IgD-negative memory B cell (primary cell): Measurements from ENCODE around the gene LITAF. TPM values are rescaled to one million over a fixed set of nuclear protein-coding genes. Genes with fewer than 3 reads are reported as not detected.
A peak's percentile ranks its signal among the peaks of the same experiment; 100 is the strongest.
"Not testable (repeated sequence)": the region's sequence is repeated elsewhere in the genome, so short reads cannot be mapped to it uniquely, and the experiment has no call there.

Experiments
- H3K27ac Mint-ChIP-seq, 3 donors: one replicate each; pipeline ENCODE4 v1.8.0; 2020 to 2022; ENCODE audit warnings: mild to moderate bottlenecking in 3 of 3, mixed read lengths in 3 of 3, moderate library complexity in 1 of 3
- H3K27me3 Mint-ChIP-seq: one replicate; pipeline ENCODE4 v1.8.0; 2021; ENCODE audit warnings: mixed read lengths
- H3K36me3 Mint-ChIP-seq: one replicate; pipeline ENCODE4 v1.8.0; 2020; ENCODE audit warnings: mild to moderate bottlenecking, mixed read lengths
- H3K4me1 Mint-ChIP-seq, 3 donors: one replicate each; pipeline ENCODE4 v1.8.0; 2020 to 2022; ENCODE audit warnings: mixed read lengths in 3 of 3, mild to moderate bottlenecking in 1 of 3
- H3K4me3 Mint-ChIP-seq, 4 donors: one replicate each; pipeline ENCODE4 v1.8.0; 2020 to 2022; ENCODE audit warnings: mild to moderate bottlenecking in 4 of 4, mixed read lengths in 4 of 4, moderate library complexity in 3 of 4
- H3K9me3 Mint-ChIP-seq, 3 donors: one replicate each; pipeline ENCODE4 v1.8.0; 2020 to 2021; ENCODE audit warnings: mixed read lengths in 3 of 3, mild to moderate bottlenecking in 1 of 3
- polyA plus RNA-seq: library from polyadenylated mRNA; unstranded; fragments of 300-500 nt; fragmentation: Illumina TruSeq; gene quantifications from one replicate; pipeline ENCODE4 v1.2.3, GENCODE V29; 2021

The LITAF gene
- polyA plus RNA-seq, 1 donor from 2014 or later, result 318 TPM

DNA sequence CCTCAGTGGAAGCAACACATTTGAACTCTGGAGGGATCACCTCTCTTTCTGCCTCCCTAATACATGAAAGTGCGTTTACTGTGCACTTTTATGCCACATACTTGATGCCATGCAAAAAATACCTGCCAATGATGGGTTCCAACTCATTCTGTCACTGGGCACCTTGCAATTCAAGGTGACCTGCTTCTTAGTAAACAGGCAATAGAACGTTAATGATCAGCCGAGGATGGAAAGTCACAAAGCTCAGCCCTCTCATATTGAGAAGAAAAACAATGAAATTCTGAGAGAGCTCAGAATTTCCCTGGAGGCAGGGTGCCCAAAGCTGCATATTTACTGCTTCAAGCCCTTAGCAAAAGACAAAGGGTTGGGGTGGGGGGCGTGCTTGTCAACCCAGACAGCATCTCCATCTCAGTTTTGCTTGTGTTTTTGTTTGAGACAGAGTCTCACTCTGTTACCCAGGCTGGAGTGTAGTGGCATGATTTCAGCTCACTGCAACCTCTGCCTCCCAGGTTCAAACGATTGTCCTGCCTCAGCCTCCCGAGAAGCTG lies 23.2 kb downstream of the LITAF start:
- H3K27ac Mint-ChIP-seq, result peak overlapping the region; percentile 49 to 85 (median 69)
- H3K4me3 Mint-ChIP-seq, result peak overlapping the region in 2 of 4 donors; percentile 25 to 81
- H3K36me3 Mint-ChIP-seq, result peaks cover 11% of the 10 kb centered on the region
- no peaks in the 10 kb centered on the region for H3K27me3 Mint-ChIP-seq
- no peaks in the 10 kb centered on the region for H3K9me3 Mint-ChIP-seq
- peaks cover 17 to 38% (median 19%) of the 10 kb centered on the region in 3 donors for H3K4me1 Mint-ChIP-seq

GRCh38 chr16:11562941-11563340 lies 23.8 kb downstream of the LITAF start:
- H3K36me3 Mint-ChIP-seq, result peaks cover 11% of the 10 kb centered on the region
- peak overlapping the region in 2 of 4 donors; percentile 25 to 81 for H3K4me3 Mint-ChIP-seq
- no peaks in the 10 kb centered on the region for H3K27me3 Mint-ChIP-seq
- peak overlapping the region in 1 of 3 donors; percentile 49 for H3K27ac Mint-ChIP-seq
- H3K4me1 Mint-ChIP-seq, result peaks cover 17 to 38% (median 19%) of the 10 kb centered on the region in 3 donors
- no peaks in the 10 kb centered on the region for H3K9me3 Mint-ChIP-seq

DNA sequence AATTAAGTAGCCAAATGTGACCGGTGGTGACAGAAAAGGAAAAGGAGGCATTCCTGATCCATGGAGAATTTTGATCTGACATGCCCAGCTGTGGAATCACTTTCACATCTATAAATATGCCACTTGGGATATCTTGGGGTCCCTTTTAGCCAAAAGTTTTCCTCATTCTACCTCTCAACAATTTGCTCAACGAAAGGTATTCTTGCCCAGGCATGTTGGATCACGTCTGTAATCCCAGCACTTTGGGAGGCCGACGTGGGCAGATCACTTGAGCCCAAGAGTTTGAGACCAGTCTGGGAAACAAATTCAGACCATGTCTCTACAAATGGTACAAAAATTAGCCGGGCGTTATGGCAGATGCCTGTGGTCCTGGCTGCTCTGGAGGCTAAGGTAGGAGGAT lies 24.3 kb downstream of the LITAF start:
- no peaks in the 10 kb centered on the region for H3K27me3 Mint-ChIP-seq
- peaks cover 18 to 40% (median 19%) of the 10 kb centered on the region in 3 donors for H3K4me1 Mint-ChIP-seq
- H3K9me3 Mint-ChIP-seq, result no peaks in the 10 kb centered on the region
- peak overlapping the region in 1 of 3 donors; percentile 96 for H3K27ac Mint-ChIP-seq
- H3K4me3 Mint-ChIP-seq, result no peak overlapping the region
- peaks cover 11% of the 10 kb centered on the region for H3K36me3 Mint-ChIP-seq

GRCh38 chr16:11561856-11562255 lies 24.9 kb downstream of the LITAF start:
- no peak overlapping the region for H3K4me3 Mint-ChIP-seq
- H3K36me3 Mint-ChIP-seq, result peaks cover 10% of the 10 kb centered on the region
- H3K4me1 Mint-ChIP-seq, result peaks cover 20 to 42% (median 21%) of the 10 kb centered on the region in 3 donors
- no peaks in the 10 kb centered on the region for H3K27me3 Mint-ChIP-seq
- peak overlapping the region; percentile 69 to 96 (median 84) for H3K27ac Mint-ChIP-seq
- H3K9me3 Mint-ChIP-seq, result no peaks in the 10 kb centered on the region

- H3K9me3 Mint-ChIP-seq, result peaks cover 0 to under 1% (median 0%) of the 10 kb centered on the region in 3 donors
- H3K27me3 Mint-ChIP-seq, result no peaks in the 10 kb centered on the region
- H3K4me3 Mint-ChIP-seq, result peak overlapping the region in 2 of 4 donors; percentile 34 to 59
- peak overlapping the region; percentile 69 to 96 (median 84) for H3K27ac Mint-ChIP-seq
- H3K4me1 Mint-ChIP-seq, result peaks cover 20 to 41% (median 22%) of the 10 kb centered on the region in 3 donors
- H3K36me3 Mint-ChIP-seq, result peaks cover 11% of the 10 kb centered on the region
Measured at GRCh38 chr16:11561454-11561805, 25.3 kb downstream of the LITAF start.

DNA sequence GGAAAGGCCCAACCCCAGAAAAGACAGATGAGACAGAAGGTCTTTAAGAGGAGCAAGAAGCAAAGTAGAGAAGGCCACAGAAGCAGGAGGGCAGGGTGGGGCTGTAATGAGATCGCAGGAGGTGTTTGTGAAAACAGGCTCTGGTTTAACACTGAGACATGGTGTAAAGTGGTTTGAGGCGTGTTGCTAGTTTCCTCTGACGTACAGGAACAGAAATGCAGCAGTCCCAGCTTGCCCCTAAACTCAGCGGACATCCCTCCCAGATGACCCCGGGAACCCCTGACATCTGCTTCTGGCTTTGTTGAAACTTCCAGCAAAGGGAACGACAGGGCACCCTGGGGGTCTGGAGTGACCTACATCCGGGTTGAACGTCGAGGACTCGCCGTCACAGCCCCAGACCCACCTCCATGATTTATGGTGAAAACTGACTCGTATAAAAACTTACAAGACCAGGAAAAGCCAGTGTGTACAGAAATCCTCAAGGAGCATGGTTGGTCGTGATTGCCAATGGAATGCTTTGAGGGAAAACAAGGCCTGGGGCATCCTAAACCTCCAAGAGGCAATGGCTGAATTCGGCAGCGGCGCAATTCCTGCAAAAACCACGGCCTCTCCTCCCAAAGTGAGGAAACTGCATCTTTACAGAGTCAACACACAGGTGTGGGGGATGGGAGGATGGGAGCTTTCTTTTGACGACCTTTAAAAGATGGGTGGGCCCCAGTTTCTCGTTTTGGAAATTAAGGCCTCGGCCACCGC lies 25.8 kb downstream of the LITAF start:
- peak overlapping the region; percentile 34 to 88 (median 42) for H3K4me3 Mint-ChIP-seq
- H3K36me3 Mint-ChIP-seq, result peaks cover 17% of the 10 kb centered on the region
- H3K4me1 Mint-ChIP-seq, result peaks cover 14 to 37% (median 24%) of the 10 kb centered on the region in 3 donors
- peaks cover 0 to 4% (median 0%) of the 10 kb centered on the region in 3 donors for H3K9me3 Mint-ChIP-seq
- H3K27ac Mint-ChIP-seq, result peak overlapping the region; percentile 76 to 96 (median 84)
- no peaks in the 10 kb centered on the region for H3K27me3 Mint-ChIP-seq

- Mint-ChIP-seq H3K4me1 (peaks cover 9 to 22% (median 20%) of the 10 kb centered on the region in 3 donors), H3K27ac (peak overlapping the region in 2 of 3 donors; percentile 18 to 67), H3K36me3 (peaks cover 22% of the 10 kb centered on the region), H3K4me3 (peak overlapping the region in 1 of 4 donors; percentile 73)
- H3K9me3 Mint-ChIP-seq, H3K27me3 Mint-ChIP-seq: not testable (repeated sequence)
Measured at GRCh38 chr16:11558308-11558823, 28.4 kb downstream of the LITAF start.

- Mint-ChIP-seq H3K36me3 (peaks cover 21% of the 10 kb centered on the region), H3K4me1 (peaks cover 6 to 20% (median 18%) of the 10 kb centered on the region in 3 donors), H3K27ac (peak overlapping the region in 2 of 3 donors; percentile 76 to 88), H3K9me3 (peaks cover 0 to 4% (median 0%) of the 10 kb centered on the region in 3 donors), H3K27me3 (no peaks in the 10 kb centered on the region), H3K4me3 (no peak overlapping the region)
Measured at GRCh38 chr16:11557801-11558200, 28.9 kb downstream of the LITAF start.

DNA sequence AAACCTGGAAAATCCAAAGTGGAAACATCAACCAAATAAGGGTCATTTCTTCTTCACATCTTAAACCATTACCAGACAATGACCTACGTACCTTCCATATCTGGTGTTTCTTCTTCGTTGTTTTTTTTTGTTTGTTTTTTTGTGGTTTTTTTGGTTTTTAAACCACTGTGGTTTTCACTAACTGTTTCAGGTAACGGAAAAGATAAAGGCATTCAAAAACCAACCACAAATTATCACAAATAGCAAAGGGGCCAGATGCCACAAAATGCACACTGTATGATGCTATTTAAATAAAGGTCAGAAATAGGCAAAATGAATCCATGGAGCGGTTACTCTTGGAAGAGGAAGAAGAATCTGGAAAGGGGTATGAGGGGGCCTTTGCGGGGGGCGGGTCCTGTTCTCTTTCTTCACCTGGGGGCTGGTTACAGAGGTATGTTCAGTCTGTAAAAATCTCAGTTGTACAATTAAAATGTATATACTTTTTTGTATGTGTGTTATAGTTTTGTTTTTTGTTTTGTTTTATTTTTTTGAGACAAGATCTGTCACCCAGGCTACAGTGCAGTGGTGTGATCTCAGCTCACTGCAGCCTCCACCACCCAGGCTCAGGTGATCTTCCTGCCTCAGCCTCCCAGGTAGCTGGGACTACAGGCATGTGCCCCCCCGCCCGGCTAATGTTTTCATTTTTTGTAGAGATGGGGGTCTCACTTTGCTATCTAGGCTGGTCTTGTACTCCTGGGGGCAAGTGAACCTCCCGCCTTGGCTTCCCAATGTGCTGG lies 29.6 kb downstream of the LITAF start:
- peaks cover 21% of the 10 kb centered on the region for H3K36me3 Mint-ChIP-seq
- H3K27me3 Mint-ChIP-seq, result no peaks in the 10 kb centered on the region
- H3K4me1 Mint-ChIP-seq, result peaks cover 6 to 22% (median 18%) of the 10 kb centered on the region in 3 donors
- H3K4me3 Mint-ChIP-seq, result peak overlapping the region in 3 of 4 donors; percentile 55 to 84 (median 75)
- peaks cover 0 to 4% (median 0%) of the 10 kb centered on the region in 3 donors for H3K9me3 Mint-ChIP-seq
- peak overlapping the region; percentile 14 to 88 (median 73) for H3K27ac Mint-ChIP-seq

- H3K27me3 Mint-ChIP-seq, result no peaks in the 10 kb centered on the region
Measured at GRCh38 chr16:11556214-11556819, 30.4 kb downstream of the LITAF start.

GRCh38 chr16:11554053-11554452 lies 32.7 kb downstream of the LITAF start:
- H3K4me3 Mint-ChIP-seq, result no peak overlapping the region

More at GRCh38 chr16:11556214-11556819, 30.4 kb downstream of the LITAF start:
- Mint-ChIP-seq H3K36me3 (peaks cover 21% of the 10 kb centered on the region), H3K4me3 (no peak overlapping the region), H3K27ac (peak overlapping the region in 2 of 3 donors; percentile 73 to 88), H3K4me1 (peaks cover 6 to 20% (median 13%) of the 10 kb centered on the region in 3 donors), H3K9me3 (peaks cover 0 to 4% (median 0%) of the 10 kb centered on the region in 3 donors)

DNA sequence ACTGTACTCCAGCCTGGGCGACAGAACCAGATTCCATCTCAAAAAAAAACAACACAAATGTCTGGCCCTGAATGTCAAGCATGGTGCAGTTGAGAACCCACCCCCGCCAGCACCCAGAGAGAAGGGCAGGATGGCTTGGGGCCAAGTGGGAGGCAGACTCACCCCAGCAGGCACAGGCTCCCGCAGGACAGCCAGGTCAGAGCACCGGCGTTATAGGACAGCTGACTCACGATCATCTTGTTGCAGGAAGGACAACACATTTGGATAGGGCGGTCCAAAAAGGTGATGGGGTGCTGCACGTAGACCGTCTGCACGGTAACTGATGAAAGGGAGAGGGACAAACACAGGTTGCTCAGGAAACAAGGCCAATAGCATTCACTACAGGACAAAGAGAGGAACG lies 33.3 kb downstream of the LITAF start:
- no peaks in the 10 kb centered on the region for H3K27me3 Mint-ChIP-seq
- no peak overlapping the region for H3K4me3 Mint-ChIP-seq
- H3K4me1 Mint-ChIP-seq, result peaks cover 6 to 10% (median 9%) of the 10 kb centered on the region in 3 donors
- peaks cover 33% of the 10 kb centered on the region for H3K36me3 Mint-ChIP-seq
- peak overlapping the region in 1 of 3 donors; percentile 42 for H3K27ac Mint-ChIP-seq
- peaks cover 0 to 4% (median 2%) of the 10 kb centered on the region in 3 donors for H3K9me3 Mint-ChIP-seq

More at GRCh38 chr16:11554053-11554452, 32.7 kb downstream of the LITAF start:
- Mint-ChIP-seq H3K27me3 (no peaks in the 10 kb centered on the region), H3K36me3 (peaks cover 33% of the 10 kb centered on the region), H3K4me1 (peaks cover 6 to 13% (median 10%) of the 10 kb centered on the region in 3 donors), H3K9me3 (peaks cover 0 to 4% (median 2%) of the 10 kb centered on the region in 3 donors), H3K27ac (no peak overlapping the region)

DNA sequence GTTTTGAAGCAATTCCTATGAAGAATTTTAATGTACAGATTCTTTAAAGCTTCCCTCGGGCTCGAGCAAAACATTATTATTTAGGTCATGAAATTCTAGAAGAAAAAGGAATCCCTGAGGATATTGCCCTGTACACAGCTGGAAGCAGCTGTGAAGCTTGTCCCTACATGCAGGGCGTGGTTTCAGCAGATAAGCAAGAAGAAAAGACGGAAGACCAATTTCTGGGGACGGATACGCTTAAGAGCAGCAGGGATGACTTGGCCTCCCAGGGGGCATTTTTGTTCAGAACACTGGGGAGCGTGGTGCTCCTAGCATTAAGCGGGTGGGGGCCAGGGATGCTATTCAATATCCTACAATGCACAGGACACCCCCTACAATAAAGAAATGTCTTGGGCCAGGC lies 34.3 kb downstream of the LITAF start:
- H3K36me3 Mint-ChIP-seq, result peaks cover 35% of the 10 kb centered on the region
- peaks cover 0 to 4% (median 2%) of the 10 kb centered on the region in 3 donors for H3K9me3 Mint-ChIP-seq
- H3K27ac Mint-ChIP-seq, result no peak overlapping the region

DNA sequence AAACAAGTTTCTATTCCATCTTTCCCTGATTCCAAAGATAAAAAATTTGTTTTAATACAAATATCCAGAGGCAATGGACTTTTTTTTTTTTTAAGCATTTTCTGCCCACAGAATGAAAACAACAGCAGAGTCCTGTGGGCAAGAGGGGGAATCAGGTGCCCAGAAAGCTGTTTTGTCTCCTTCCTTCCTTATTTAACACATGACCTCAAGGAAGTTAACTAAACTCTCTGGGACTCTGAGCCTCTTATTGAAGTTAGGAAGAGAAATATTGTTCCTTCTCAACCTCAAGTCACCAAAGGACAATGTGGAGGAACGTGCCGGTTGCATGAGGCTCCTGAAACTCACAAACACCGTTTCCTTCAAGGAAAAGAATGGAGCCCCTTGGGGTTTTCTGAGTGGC lies 34.9 kb downstream of the LITAF start:
- H3K4me1 Mint-ChIP-seq, result peaks cover 2 to 4% (median 4%) of the 10 kb centered on the region in 3 donors
- H3K9me3 Mint-ChIP-seq, result peaks cover 0 to 4% (median 2%) of the 10 kb centered on the region in 3 donors
- H3K4me3 Mint-ChIP-seq, result no peak overlapping the region
- peaks cover 33% of the 10 kb centered on the region for H3K36me3 Mint-ChIP-seq
- no peaks in the 10 kb centered on the region for H3K27me3 Mint-ChIP-seq
- peak overlapping the region in 1 of 3 donors; percentile 76 for H3K27ac Mint-ChIP-seq

More for the DNA sequence above, 34.3 kb downstream of the LITAF start:
- no peaks in the 10 kb centered on the region for H3K27me3 Mint-ChIP-seq
- H3K4me3 Mint-ChIP-seq, result no peak overlapping the region
- H3K4me1 Mint-ChIP-seq, result peaks cover 6 to 9% (median 7%) of the 10 kb centered on the region in 3 donors
